PC-9 (cell line): ENCODE measurements around the gene GRID2. TPM values are rescaled to one million over a fixed set of nuclear protein-coding genes. Genes with fewer than 3 reads are reported as not detected.

Experiments
- BruUV-seq: library from RNA; stranded (reverse); fragments of 400-500 nt; replicated peaks from 2 replicates; lab custom pipeline; 2021; lab: Mats Ljungman, UMichigan
- CTCF ChIA-PET: fragments of 300-600 bp; sonication (Branson Sonifier 250); formaldehyde crosslinking; loops from one replicate; lab custom pipeline; 2022; ENCODE audit warnings: antibody characterized with exemption; lab: Charles Lee
- POLR2A ChIA-PET: fragments of 300-600 bp; sonication (Branson Sonifier 250); formaldehyde crosslinking; loops from one replicate; lab custom pipeline; 2022; ENCODE audit warnings: antibody characterized with exemption; ENCODE audit not compliant: unreplicated experiment; lab: Charles Lee
- DNase-seq, 2 experiments: peaks; one replicate each; pipeline versions ENCODE4 v3.0.0 to v3.0.0-alpha.2; 2015 to 2022; ENCODE audit warnings: mixed read lengths in 1 of 2
- H2AFZ ChIP-seq: fragments of 200-600 bp; sonication (generic); 2 replicates; pipeline ENCODE4 v1.8.1; 2017; ENCODE audit warnings: antibody characterized with exemption
- H3F3A ChIP-seq: fragments of 200-600 bp; sonication (generic); 2 replicates; pipeline ENCODE4 v1.8.1; 2017; ENCODE audit warnings: antibody characterized with exemption, mild to moderate bottlenecking, low read depth; ENCODE audit not compliant: insufficient read depth
- H3K27ac ChIP-seq: fragments of 200-600 bp; sonication (generic); 2 replicates; pipeline ENCODE4 v1.6.1; 2016; ENCODE audit warnings: mixed run types
- H3K27me3 ChIP-seq: fragments of 200-600 bp; sonication (generic); 2 replicates; pipeline ENCODE4 v1.6.1; 2016; ENCODE audit warnings: low read depth, mixed run types; ENCODE audit not compliant: insufficient read depth
- H3K36me3 ChIP-seq: fragments of 200-600 bp; sonication (generic); 2 replicates; pipeline ENCODE4 v1.6.1; 2016; ENCODE audit warnings: low read depth, mixed run types
- H3K4me1 ChIP-seq: fragments of 200-600 bp; sonication (generic); replicated peaks from 2 replicates; pipeline ENCODE4 v1.6.1; 2016; ENCODE audit warnings: mixed run types; ENCODE audit not compliant: insufficient read depth
- H3K4me2 ChIP-seq: fragments of 200-600 bp; sonication (generic); 2 replicates; pipeline ENCODE4 v1.6.1; 2017; ENCODE audit warnings: mixed run types
- H3K4me3 ChIP-seq: fragments of 200-600 bp; sonication (generic); 2 replicates; pipeline ENCODE4 v1.6.1; 2016; ENCODE audit warnings: mixed run types
- H3K79me2 ChIP-seq: fragments of 200-600 bp; sonication (generic); 2 replicates; pipeline ENCODE4 v1.6.1; 2017; ENCODE audit warnings: low read depth, mixed run types
- H3K9me2 ChIP-seq: fragments of 200-600 bp; sonication (generic); 2 replicates; pipeline ENCODE4 v1.8.1; 2017; ENCODE audit warnings: mild to moderate bottlenecking; ENCODE audit not compliant: insufficient read depth
- H3K9me3 ChIP-seq: fragments of 200-600 bp; sonication (generic); 2 replicates; pipeline ENCODE4 v1.8.1; 2016; ENCODE audit warnings: low read depth; ENCODE audit not compliant: insufficient read depth
- H4K20me1 ChIP-seq: fragments of 200-600 bp; sonication (generic); 2 replicates; pipeline ENCODE4 v1.8.1; 2017; ENCODE audit not compliant: insufficient read depth
- EZH2 ChIP-seq: fragments of 200-600 bp; sonication (generic); IDR thresholded peaks from 2 replicates; pipeline ENCODE4 v1.8.0; 2017; ENCODE audit warnings: antibody characterized with exemption, low read depth
- intact Hi-C: fragments of 100-400 bp; cut with micrococcal nuclease; formaldehyde crosslinking; loops from one replicate; pipeline ENCODE4 v1.10.0; 2022; ENCODE audit not compliant: unreplicated experiment
- total RNA-seq: library from RNA; stranded (reverse); gene quantifications from 2 replicates; pipeline ENCODE4 v1.2.3, GENCODE V29; 2021
- TF ChIP-seq, protein P1 (sequence below): fragments of 200-600 bp; sonication (generic); conservative IDR thresholded peaks from 2 replicates; pipeline ENCODE4 v1.6.1; 2017; ENCODE audit warnings: mixed run types, antibody characterized with exemption, mild to moderate bottlenecking, moderate library complexity

The GRID2 gene
- total RNA-seq, 1 experiment from 2014 or later, result not detected

DNA sequence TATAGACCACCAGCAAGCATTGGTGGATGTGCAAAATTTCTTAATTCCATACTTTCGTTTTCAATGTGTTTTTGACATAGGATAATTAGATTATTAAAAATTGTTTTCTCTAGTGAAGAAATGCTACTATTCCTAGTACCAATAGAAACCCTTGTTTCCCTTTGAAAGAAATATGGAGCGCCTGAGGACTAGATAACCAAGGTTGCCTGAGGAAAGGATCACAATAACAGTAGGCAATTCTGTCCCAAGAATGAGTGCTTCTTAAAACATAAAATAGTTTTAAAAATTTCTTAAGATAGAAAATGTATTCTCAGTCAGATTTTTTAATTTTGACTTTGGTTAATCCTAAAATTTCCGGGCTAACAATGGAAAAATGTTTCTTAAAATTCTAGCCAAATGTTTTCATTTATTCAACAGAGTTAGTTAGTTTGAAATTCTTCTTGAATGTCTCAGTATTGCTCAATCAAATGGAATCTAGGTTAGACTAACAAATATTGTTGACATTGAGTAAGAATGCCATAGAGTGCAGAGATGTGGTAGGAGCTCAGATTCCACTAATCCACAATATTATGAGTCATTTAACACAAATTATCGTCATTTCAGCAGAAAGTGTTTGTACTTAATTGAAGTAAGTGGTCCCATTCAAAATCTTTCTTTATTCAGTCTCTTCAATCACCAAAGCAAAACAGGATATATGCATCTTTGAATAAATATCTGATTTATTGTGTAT lies 666.0 kb downstream of the GRID2 start:
- Histone ChIP-seq H3K27ac (no peak overlapping the region), H3K27me3 (no peaks in the 10 kb centered on the region), H3K36me3 (no peaks in the 10 kb centered on the region), H2AFZ (no peak overlapping the region), H3K4me3 (no peak overlapping the region), H3F3A (peaks cover 3% of the 10 kb centered on the region; the same call in 1 of the 2 replicates), H3K4me1 (0 out of 2 replicates have a peak, but pooled peaks cover 4% of the 10 kb centered on the region), H4K20me1 (no peaks in the 10 kb centered on the region), H3K4me2 (no peak overlapping the region), H3K79me2 (no peaks in the 10 kb centered on the region), H3K9me2 (no peaks in the 10 kb centered on the region), H3K9me3 (no peaks in the 10 kb centered on the region)
- POLR2A ChIA-PET, result interaction anchor here (0.6 kb wide), 1 partner anchor 24 kb away, joined by 4 read pairs; no protein-coding TSS in a partner anchor
- CTCF ChIA-PET, result no interaction called here
- no TSS peak for BruUV-seq
- DNase-seq, result peak in 1 of 2 experiments; percentile 81
- intact Hi-C loops, result no loop called here
- TF ChIP-seq EZH2, result no peak
- TF ChIP-seq, protein P1, sequence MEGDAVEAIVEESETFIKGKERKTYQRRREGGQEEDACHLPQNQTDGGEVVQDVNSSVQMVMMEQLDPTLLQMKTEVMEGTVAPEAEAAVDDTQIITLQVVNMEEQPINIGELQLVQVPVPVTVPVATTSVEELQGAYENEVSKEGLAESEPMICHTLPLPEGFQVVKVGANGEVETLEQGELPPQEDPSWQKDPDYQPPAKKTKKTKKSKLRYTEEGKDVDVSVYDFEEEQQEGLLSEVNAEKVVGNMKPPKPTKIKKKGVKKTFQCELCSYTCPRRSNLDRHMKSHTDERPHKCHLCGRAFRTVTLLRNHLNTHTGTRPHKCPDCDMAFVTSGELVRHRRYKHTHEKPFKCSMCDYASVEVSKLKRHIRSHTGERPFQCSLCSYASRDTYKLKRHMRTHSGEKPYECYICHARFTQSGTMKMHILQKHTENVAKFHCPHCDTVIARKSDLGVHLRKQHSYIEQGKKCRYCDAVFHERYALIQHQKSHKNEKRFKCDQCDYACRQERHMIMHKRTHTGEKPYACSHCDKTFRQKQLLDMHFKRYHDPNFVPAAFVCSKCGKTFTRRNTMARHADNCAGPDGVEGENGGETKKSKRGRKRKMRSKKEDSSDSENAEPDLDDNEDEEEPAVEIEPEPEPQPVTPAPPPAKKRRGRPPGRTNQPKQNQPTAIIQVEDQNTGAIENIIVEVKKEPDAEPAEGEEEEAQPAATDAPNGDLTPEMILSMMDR, result no peak

DNA sequence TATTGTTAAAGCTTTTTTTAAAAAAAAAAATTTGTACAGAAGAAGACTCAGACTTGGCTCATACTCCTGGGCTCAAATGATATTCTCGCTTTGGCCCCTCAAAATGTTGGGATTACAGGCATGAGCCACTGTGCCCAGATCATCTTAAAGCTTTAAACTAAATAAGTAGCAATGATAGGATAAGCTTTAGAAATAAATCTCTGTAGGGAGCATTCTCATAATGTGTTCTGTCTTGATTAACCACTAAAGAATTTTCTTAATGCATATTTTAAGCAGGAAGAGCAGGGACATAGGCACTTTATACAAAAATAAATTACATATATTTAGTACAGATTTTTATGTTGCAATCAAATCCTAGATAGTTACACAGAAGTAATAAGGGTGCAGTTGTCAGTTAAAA lies 667.2 kb downstream of the GRID2 start:
- DNase-seq, result no peak
- Histone ChIP-seq H3F3A (peaks cover 3% of the 10 kb centered on the region; the same call in 1 of the 2 replicates), H3K27ac (no peak overlapping the region), H3K4me3 (no peak overlapping the region), H3K9me3 (no peaks in the 10 kb centered on the region), H3K4me2 (no peak overlapping the region), H3K27me3 (no peaks in the 10 kb centered on the region), H4K20me1 (no peaks in the 10 kb centered on the region), H2AFZ (no peak overlapping the region), H3K36me3 (no peaks in the 10 kb centered on the region), H3K79me2 (no peaks in the 10 kb centered on the region), H3K4me1 (0 out of 2 replicates have a peak, but pooled peaks cover 4% of the 10 kb centered on the region), H3K9me2 (no peaks in the 10 kb centered on the region)
- no peak for TF ChIP-seq EZH2
- TF ChIP-seq, protein P1, result no peak
- ChIA-PET CTCF (no interaction called here), POLR2A (interaction anchor here (0.6 kb wide), 1 partner anchor 25 kb away, joined by 4 read pairs; no protein-coding TSS in a partner anchor)
- intact Hi-C loops, result no loop called here
- no TSS peak for BruUV-seq

DNA sequence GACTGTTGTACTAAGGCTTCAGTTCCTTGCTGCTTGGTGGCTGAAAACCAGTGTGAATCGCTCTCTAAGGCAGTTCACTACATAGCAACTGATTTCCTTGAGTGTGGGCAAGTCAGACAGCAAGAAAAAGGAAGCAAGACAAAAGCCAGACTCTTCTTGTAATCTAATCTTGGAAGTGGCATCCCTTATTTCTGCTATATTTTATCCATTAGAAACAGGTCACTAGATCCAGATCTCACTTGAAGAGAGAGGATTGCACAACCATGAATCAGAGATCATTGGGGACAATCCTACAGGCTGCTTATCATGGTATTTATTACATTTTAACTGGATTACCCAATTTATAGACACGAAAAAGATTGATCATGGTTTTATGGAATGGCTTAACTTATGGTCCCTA lies 684.5 kb downstream of the GRID2 start:
- no peak overlapping the region for H2AFZ ChIP-seq
- no peaks in the 10 kb centered on the region for H3K9me3 ChIP-seq
- no peaks in the 10 kb centered on the region for H3K36me3 ChIP-seq
- no peaks in the 10 kb centered on the region for H4K20me1 ChIP-seq
- no peaks in the 10 kb centered on the region for H3F3A ChIP-seq
- BruUV-seq, result no TSS peak
- no peaks in the 10 kb centered on the region for H3K4me1 ChIP-seq
- POLR2A ChIA-PET, result no interaction called here
- no peaks in the 10 kb centered on the region for H3K79me2 ChIP-seq
- no peak for TF ChIP-seq EZH2
- TF ChIP-seq, protein P1, result no peak
- no peak overlapping the region for H3K4me3 ChIP-seq
- no peaks in the 10 kb centered on the region for H3K9me2 ChIP-seq
- H3K27me3 ChIP-seq, result no peaks in the 10 kb centered on the region
- DNase-seq, result no peak
- intact Hi-C loops, result no loop called here
- CTCF ChIA-PET, result no interaction called here
- H3K4me2 ChIP-seq, result no peak overlapping the region
- H3K27ac ChIP-seq, result no peak overlapping the region
